Tongue (tissue), 2 donors: ENCODE data around the gene SELENOH. TPM values are rescaled to one million over a fixed set of nuclear protein-coding genes. Genes with fewer than 3 reads are reported as not detected.

Experiments
- DNase-seq: peaks from one replicate; pipeline ENCODE4 v3.0.0-alpha.2; 2015
- total RNA-seq: library from RNA; depleted of rRNA; stranded (reverse); fragments of >200 nt; gene quantifications from one replicate; pipeline ENCODE4 v1.2.3, GENCODE V29; 2014

Gene SELENOH
- total RNA-seq, 1 donor from 2014 or later = 73.2 TPM

GRCh38 chr11:57746920-57747319 lies 5.6 kb downstream of the SELENOH start:
- DNase-seq = no peak

GRCh38 chr11:57751176-57751575 lies 9.9 kb downstream of the SELENOH start:
- no peak for DNase-seq

- peak; percentile 53 for DNase-seq
These were observed 10.5 kb downstream of the SELENOH start, which contains the start of gene BTBD18 for GRCh38 chr11:57751676-57752253. Gene BTBD18, minus strand, starts transcription at chr11:57751819. Its CDS starts 631 bp downstream, at chr11:57751188.

GRCh38 chr11:57752954-57753353 lies 11.7 kb downstream of the SELENOH start:
- DNase-seq = no peak

GRCh38 chr11:57758174-57758573 lies 16.9 kb downstream of the SELENOH start:
- no peak for DNase-seq

- peak; percentile 99 for DNase-seq
These were observed 20.3 kb downstream of the SELENOH start, which contains the start of gene CTNND1 for GRCh38 chr11:57761301-57762234. Gene CTNND1, plus strand, starts transcription at chr11:57761802. Its CDS starts 29,677 bp downstream, at chr11:57791479.

GRCh38 chr11:57762235-57762861 lies 21.1 kb downstream of the SELENOH start:
- peak; percentile 68 for DNase-seq

GRCh38 chr11:57763568-57763967 lies 22.3 kb downstream of the SELENOH start:
- DNase-seq = peak; percentile 76

- DNase-seq = no peak
These were observed 22.7 kb downstream of the SELENOH start for GRCh38 chr11:57764021-57764420.

GRCh38 chr11:57764566-57764965 lies 23.3 kb downstream of the SELENOH start:
- DNase-seq = no peak

GRCh38 chr11:57764972-57765371 lies 23.7 kb downstream of the SELENOH start:
- no peak for DNase-seq

GRCh38 chr11:57770793-57771192 lies 29.5 kb downstream of the SELENOH start:
- no peak for DNase-seq

- DNase-seq = no peak
These were observed 30.1 kb downstream of the SELENOH start for GRCh38 chr11:57771365-57771764.

GRCh38 chr11:57772562-57772961 lies 31.3 kb downstream of the SELENOH start:
- no peak for DNase-seq

GRCh38 chr11:57773026-57773598 lies 31.8 kb downstream of the SELENOH start:
- DNase-seq = no peak

- peak; percentile 38 for DNase-seq
These were observed 34.2 kb downstream of the SELENOH start for GRCh38 chr11:57775491-57775890.

GRCh38 chr11:57776031-57776521 lies 34.8 kb downstream of the SELENOH start:
- peak; percentile 83 for DNase-seq

GRCh38 chr11:57776577-57777210 lies 35.4 kb downstream of the SELENOH start:
- DNase-seq = no peak

- DNase-seq = no peak
These were observed 36.7 kb downstream of the SELENOH start for GRCh38 chr11:57777969-57778317.

GRCh38 chr11:57778318-57779037 lies 37.2 kb downstream of the SELENOH start:
- DNase-seq = peak; percentile 97

GRCh38 chr11:57779276-57779675 lies 38.0 kb downstream of the SELENOH start:
- peak; percentile 83 for DNase-seq
